ENCODE data around the gene BICDL1.
"Not testable (repeated sequence)": the region's sequence is repeated elsewhere in the genome, so short reads cannot be mapped to it uniquely, and the experiment has no call there.

Gene BICDL1, protein sequence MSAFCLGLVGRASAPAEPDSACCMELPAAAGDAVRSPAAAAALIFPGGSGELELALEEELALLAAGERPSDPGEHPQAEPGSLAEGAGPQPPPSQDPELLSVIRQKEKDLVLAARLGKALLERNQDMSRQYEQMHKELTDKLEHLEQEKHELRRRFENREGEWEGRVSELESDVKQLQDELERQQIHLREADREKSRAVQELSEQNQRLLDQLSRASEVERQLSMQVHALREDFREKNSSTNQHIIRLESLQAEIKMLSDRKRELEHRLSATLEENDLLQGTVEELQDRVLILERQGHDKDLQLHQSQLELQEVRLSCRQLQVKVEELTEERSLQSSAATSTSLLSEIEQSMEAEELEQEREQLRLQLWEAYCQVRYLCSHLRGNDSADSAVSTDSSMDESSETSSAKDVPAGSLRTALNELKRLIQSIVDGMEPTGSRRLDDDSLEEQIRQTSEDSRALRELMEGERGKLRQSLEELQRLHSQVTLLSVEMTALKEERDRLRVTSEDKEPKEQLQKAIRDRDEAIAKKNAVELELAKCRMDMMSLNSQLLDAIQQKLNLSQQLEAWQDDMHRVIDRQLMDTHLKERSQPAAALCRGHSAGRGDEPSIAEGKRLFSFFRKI

DNA sequence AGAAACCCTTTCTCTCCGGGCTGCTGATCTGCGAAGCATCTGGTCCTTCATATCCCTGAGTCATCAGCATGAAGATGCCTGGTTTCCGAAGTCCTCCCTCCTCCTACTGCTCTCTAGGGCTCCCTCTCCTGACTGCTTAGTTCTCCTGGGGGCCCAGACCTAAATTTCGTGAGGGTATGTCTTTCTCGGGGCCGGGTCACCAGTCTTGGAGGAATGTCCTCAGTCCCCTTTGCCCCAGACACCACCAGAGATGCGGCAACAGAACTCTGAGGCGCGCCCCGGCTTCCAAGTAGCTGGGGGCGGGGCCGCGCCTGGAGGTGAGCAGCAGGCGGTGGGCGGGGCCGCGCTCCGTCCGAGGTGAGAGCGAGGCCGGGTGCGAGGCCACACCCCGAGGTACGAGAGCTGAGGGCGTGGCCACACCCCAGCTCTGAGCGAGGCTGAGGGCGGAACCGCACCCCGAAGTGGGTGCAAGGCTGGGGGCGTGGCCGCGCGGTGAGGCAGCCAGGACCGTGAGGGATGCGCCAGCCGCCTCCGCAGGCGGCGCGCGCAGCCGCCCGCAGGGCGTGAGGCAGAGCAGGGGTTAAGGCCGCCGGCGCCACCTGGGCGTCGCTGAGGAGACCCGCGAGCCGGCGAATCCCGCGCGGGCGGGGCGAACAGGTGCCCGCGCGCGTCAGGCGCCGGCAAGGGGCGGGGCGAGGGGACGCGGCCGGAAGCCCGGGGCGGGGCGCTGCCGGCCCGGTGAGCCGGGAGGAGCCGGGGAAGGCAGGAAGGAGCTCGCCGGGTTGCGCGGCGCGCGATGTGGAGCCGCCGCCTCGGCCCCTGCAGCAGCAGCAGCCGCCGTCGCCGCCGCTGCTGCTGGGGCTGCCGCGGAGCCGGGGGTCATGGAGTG lies at the start of gene BICDL1:
Gene BICDL1 (plus strand): TSS at position 765 of the 889 bp plus-strand sequence. CDS start 633 bp downstream, outside the sequence.
- peak; percentile 85 for DNase-seq

DNA sequence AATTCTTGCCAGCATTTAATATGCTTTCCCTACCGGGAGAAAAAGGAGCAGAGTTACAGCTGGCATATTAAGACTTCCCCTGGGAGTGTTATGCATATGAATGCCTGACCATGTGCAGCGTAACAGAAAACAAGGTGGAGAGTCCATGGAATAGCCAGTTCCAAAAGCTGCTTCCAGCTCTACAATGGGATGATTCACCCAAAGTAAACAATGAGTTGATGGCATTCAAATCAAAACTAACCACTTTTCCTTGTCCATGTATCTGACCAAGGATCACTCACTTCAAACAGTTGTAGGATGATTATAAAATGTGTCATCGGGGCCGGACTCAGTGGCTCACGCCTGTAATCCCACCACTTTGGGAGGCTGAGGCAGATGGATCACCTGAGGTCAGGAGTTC lies 48.1 kb upstream of the BICDL1 start:
- no peak for DNase-seq

GRCh38 chr12:119942386-119942785 lies 46.6 kb upstream of the BICDL1 start:
- no peak for DNase-seq

GRCh38 chr12:119946213-119946612 lies 42.8 kb upstream of the BICDL1 start:
- DNase-seq, result no peak

GRCh38 chr12:119949145-119949544 lies 39.9 kb upstream of the BICDL1 start:
- DNase-seq, result no peak

GRCh38 chr12:119949594-119949993 lies 39.4 kb upstream of the BICDL1 start:
- no peak for DNase-seq

- DNase-seq, result no peak
Measured at GRCh38 chr12:119956047-119956446, 33.0 kb upstream of the BICDL1 start.

GRCh38 chr12:119957135-119957534 lies 31.9 kb upstream of the BICDL1 start:
- DNase-seq, result no peak

GRCh38 chr12:119959435-119959834 lies 29.6 kb upstream of the BICDL1 start:
- no peak for DNase-seq

DNA sequence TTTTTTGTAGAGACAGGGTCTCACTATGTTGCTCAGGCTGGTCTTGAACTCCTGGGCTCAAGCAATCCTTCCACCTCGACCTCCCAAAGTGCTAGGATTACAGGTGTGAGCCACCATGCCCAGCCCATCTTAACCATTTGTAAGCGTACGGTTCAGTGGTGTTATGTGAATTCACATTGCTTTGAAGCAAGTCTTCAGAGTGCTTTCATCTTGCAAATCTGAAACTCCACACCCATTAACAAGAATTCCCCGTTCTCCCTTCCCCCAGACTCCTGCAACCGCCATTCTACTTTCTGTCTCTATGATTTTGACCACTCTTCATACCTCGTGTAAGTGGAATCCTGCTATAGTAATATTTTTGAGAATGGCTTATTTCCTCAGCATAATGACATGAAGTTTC lies 24.9 kb upstream of the BICDL1 start:
- DNase-seq, result no peak

- DNase-seq, result no peak
Measured at GRCh38 chr12:119964929-119965328, 24.1 kb upstream of the BICDL1 start.

- DNase-seq, result no peak
Measured at GRCh38 chr12:119980242-119980641, 8.8 kb upstream of the BICDL1 start.

GRCh38 chr12:119980702-119981101 lies 8.3 kb upstream of the BICDL1 start:
- not testable (repeated sequence) for DNase-seq

GRCh38 chr12:119989361-119989730 lies 310 bp downstream of the BICDL1 start:
- DNase-seq, result no peak

DNA sequence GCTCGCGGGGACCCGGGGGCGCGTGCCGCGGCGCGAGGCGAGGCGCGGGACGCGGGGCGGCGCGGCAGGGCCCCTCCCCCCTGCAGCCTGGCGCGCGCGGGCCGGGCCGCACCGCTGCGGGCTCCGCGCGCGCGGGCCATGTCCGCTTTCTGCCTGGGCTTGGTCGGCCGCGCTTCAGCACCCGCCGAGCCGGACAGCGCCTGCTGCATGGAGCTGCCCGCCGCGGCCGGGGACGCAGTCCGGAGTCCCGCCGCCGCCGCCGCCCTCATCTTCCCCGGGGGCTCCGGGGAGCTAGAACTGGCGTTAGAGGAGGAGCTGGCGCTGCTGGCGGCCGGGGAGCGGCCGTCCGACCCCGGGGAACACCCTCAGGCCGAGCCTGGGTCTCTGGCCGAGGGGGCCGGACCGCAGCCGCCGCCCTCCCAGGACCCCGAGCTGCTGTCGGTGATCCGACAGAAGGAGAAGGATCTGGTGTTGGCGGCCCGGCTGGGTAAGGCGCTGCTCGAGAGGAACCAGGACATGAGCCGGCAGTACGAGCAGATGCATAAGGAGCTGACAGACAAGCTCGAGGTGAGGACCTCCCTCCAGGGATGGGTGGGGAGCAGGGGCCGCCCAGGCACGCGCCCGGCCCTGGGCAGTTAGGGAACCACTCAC lies 820 bp downstream of the BICDL1 start:
- no peak for DNase-seq

- DNase-seq, result no peak
Measured at GRCh38 chr12:119990382-119990874, 1.4 kb downstream of the BICDL1 start.

DNA sequence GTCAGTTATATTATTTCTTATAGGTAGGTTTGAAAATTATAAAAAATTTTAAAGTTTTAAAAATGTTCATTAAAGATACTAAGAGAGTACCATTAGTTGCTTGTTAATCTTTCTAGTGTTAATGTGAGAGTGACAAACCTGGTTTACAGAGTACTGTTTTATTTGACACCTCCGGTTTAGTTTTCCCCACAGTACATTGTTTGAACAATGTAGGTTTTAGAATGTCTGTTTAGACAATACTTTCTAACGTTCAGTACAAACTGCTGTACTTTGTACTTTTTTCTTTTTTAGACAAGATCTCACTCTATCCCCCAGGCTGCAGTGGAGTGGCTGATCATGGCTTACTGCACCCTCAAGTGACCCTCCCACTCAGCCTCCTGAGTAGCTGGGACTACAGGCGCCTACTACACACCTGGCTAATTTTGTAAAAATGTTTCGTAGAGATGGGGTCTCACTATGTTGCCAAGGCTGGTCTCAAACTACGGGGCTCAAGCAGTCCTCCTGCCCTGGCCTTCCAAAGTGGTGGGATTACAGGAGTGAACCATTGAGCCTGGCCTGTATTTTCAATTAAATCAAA lies 3.2 kb downstream of the BICDL1 start:
- no peak for DNase-seq

GRCh38 chr12:119994892-119995658 lies 6.0 kb downstream of the BICDL1 start:
- DNase-seq, result no peak

GRCh38 chr12:119996417-119996816 lies 7.4 kb downstream of the BICDL1 start:
- DNase-seq, result no peak

- DNase-seq, result no peak
Measured at GRCh38 chr12:119998471-119999245, 9.6 kb downstream of the BICDL1 start.

DNA sequence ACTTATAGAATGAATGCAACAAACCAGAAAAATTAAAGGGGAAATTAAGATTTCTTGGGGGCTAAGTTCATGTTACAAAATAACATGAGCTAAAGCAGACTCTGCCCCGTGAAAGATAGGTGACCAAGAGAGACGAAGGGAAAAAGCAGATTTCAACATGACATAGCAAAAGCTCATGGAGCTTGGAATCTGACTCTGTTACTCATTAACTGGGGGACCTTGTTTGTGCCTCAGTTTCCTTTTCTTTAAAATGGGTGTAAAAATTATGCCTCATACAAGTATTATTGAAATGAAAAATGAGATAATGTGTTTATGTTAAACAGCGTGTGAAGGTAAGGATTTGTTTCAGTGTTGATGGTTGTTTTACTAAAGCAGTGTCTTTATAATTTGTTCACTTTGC lies 11.5 kb downstream of the BICDL1 start:
- no peak for DNase-seq

All from NCI-H2081 treated with DMSO at 0.1 percent for 48 hours (cell line).